Frontal cortex (tissue), 4 donors: ENCODE data around the gene PEA15. TPM values are rescaled to one million over a fixed set of nuclear protein-coding genes. Genes with fewer than 3 reads are reported as not detected.
A peak's percentile ranks its signal among the peaks of the same experiment; 100 is the strongest.

ENCODE experiments used
- DNase-seq, 2 donors: peaks; one replicate each; pipeline ENCODE4 v3.0.0; 2012; ENCODE audit warnings: low spot score in 2 of 2
- FAIRE-seq: peaks from 2 replicates; lab custom pipeline; 2012; peaks lifted over from hg19 to GRCh38; lab: Jason Lieb, UNC
- total RNA-seq: library from RNA; depleted of rRNA; stranded (reverse); fragments of >200 nt; gene quantifications from one replicate; pipeline ENCODE4 v1.2.3, GENCODE V29; 2014
- donor health status: control.
- donor health status: control.
- donor health status: control.

The PEA15 gene
- total RNA-seq: 84.4 TPM

- DNase-seq: peak; percentile 88 to 91
- no peak for FAIRE-seq
Measured at GRCh38 chr1:160205242-160206035, at the start of gene PEA15. Gene PEA15 (plus strand): TSS chr1:160205384. CDS start chr1:160211545, 6,161 bp downstream.

GRCh38 chr1:160156361-160156760, 48.8 kb upstream of the PEA15 start:
- DNase-seq (no peak), FAIRE-seq (no peak)

GRCh38 chr1:160157174-160157573, 48.0 kb upstream of the PEA15 start:
- FAIRE-seq (no peak), DNase-seq (no peak)

GRCh38 chr1:160158031-160158430, 47.2 kb upstream of the PEA15 start:
- FAIRE-seq: no peak
- no peak for DNase-seq

- no peak for FAIRE-seq
- DNase-seq: no peak
Measured at GRCh38 chr1:160158534-160158933, 46.6 kb upstream of the PEA15 start.

- FAIRE-seq (no peak), DNase-seq (no peak)
Measured at GRCh38 chr1:160159846-160160245, 45.3 kb upstream of the PEA15 start.

GRCh38 chr1:160161965-160162705, 43.0 kb upstream of the PEA15 start:
- no peak for FAIRE-seq
- DNase-seq: peak in 1 of 2 donors; percentile 29

- DNase-seq (no peak), FAIRE-seq (no peak)
Measured at GRCh38 chr1:160162931-160163330, 42.3 kb upstream of the PEA15 start.

GRCh38 chr1:160163615-160164014, 41.6 kb upstream of the PEA15 start:
- DNase-seq: no peak
- no peak for FAIRE-seq

- no peak for DNase-seq
- no peak for FAIRE-seq
Measured at GRCh38 chr1:160164121-160164520, 41.1 kb upstream of the PEA15 start.

- FAIRE-seq (no peak), DNase-seq (no peak)
Measured at GRCh38 chr1:160166166-160166868, 38.9 kb upstream of the PEA15 start.

- FAIRE-seq: no peak
Measured at GRCh38 chr1:160167056-160167455, 38.1 kb upstream of the PEA15 start.

GRCh38 chr1:160167580-160167979, 37.6 kb upstream of the PEA15 start:
- FAIRE-seq: no peak

More at GRCh38 chr1:160167056-160167455, 38.1 kb upstream of the PEA15 start:
- DNase-seq: no peak

GRCh38 chr1:160168016-160168415, 37.2 kb upstream of the PEA15 start:
- no peak for FAIRE-seq

More at GRCh38 chr1:160167580-160167979, 37.6 kb upstream of the PEA15 start:
- DNase-seq: no peak

GRCh38 chr1:160168609-160169369, 36.4 kb upstream of the PEA15 start:
- DNase-seq (no peak), FAIRE-seq (no peak)

More at GRCh38 chr1:160168016-160168415, 37.2 kb upstream of the PEA15 start:
- no peak for DNase-seq

- no peak for DNase-seq
- FAIRE-seq: no peak
Measured at GRCh38 chr1:160169553-160170399, 35.4 kb upstream of the PEA15 start.

GRCh38 chr1:160171354-160171753, 33.8 kb upstream of the PEA15 start:
- no peak for FAIRE-seq
- DNase-seq: no peak

- DNase-seq (no peak), FAIRE-seq (no peak)
Measured at GRCh38 chr1:160171980-160172379, 33.2 kb upstream of the PEA15 start.

GRCh38 chr1:160177231-160177630, 28.0 kb upstream of the PEA15 start:
- no peak for DNase-seq
- FAIRE-seq: no peak
